Upper lobe of left lung (tissue), 6 donors: Measurements from ENCODE around the gene MECP2. TPM values are rescaled to one million over a fixed set of nuclear protein-coding genes. Genes with fewer than 3 reads are reported as not detected.
A peak's percentile ranks its signal among the peaks of the same experiment; 100 is the strongest.

ENCODE experiments used
- ATAC-seq, 2 donors: fragments of 200-7000 bp; cut with Tn5 transposase; one replicate each; pipeline ENCODE4 v1.9.1; 2022; ENCODE audit warnings: mild to moderate bottlenecking in 2 of 2, moderate library complexity in 2 of 2; ENCODE audit not compliant: low FRiP score in 2 of 2
- DNase-seq, 2 donors: peaks; one replicate each; pipeline ENCODE4 v3.0.0-alpha.2; 2019 to 2020
- H3K27ac ChIP-seq, 4 donors: fragments of 200-600 bp; sonication (generic); one replicate each; pipeline ENCODE4 v1.5.1; 2016 to 2019
- H3K27me3 ChIP-seq, 4 donors: fragments of 200-600 bp; sonication (generic); one replicate each; pipeline ENCODE4 v1.5.1; 2017 to 2019
- H3K36me3 ChIP-seq, 4 donors: fragments of 200-600 bp; sonication (generic); one replicate each; pipeline ENCODE4 v1.5.1; 2016 to 2019
- H3K4me1 ChIP-seq, 4 donors: fragments of 200-600 bp; sonication (generic); one replicate each; pipeline ENCODE4 v1.5.1; 2018 to 2019
- H3K4me3 ChIP-seq, 4 donors: fragments of 200-600 bp; sonication (generic); one replicate each; pipeline ENCODE4 v1.5.1; 2017 to 2019; ENCODE audit warnings: mild to moderate bottlenecking in 2 of 4, moderate library complexity in 1 of 4
- H3K9me3 ChIP-seq, 4 donors: fragments of 200-600 bp; sonication (generic); one replicate each; pipeline ENCODE4 v1.5.1; 2018 to 2019
- CTCF ChIP-seq, 6 experiments: fragments of 450-650 bp in 4 of 6; fragments of 200-600 bp in 2 of 6; sonication (generic) in 2 of 6; IDR thresholded peaks; one replicate each; pipeline ENCODE4 v1.5.1; 2016 to 2019; ENCODE audit warnings: antibody characterized with exemption in 6 of 6
- EP300 ChIP-seq, 4 donors: sonication (generic); formaldehyde crosslinking; IDR thresholded peaks; one replicate each; pipeline ENCODE4 v1.5.1; 2017; ENCODE audit warnings: antibody characterized with exemption in 4 of 4, control low read depth in 2 of 4
- POLR2A ChIP-seq, 4 donors: fragments of 450-650 bp; IDR thresholded peaks; one replicate each; pipeline ENCODE4 v1.5.1; 2016 to 2017; ENCODE audit warnings: antibody characterized with exemption in 4 of 4, mild to moderate bottlenecking in 2 of 4
- POLR2AphosphoS5 ChIP-seq, 2 donors: sonication (generic); formaldehyde crosslinking; IDR thresholded peaks; one replicate each; pipeline ENCODE4 v1.5.1; 2017; ENCODE audit warnings: antibody characterized with exemption in 2 of 2
- WGBS, 2 donors: methylation state at CpG; one replicate each; pipeline ENCODE4 v1.1.5; 2017 to 2018; 5-methylcytosine and 5-hydroxymethylcytosine counted together
- total RNA-seq, 6 donors: library from RNA; depleted of rRNA in 4 of 6; stranded (reverse); fragments of >200 nt in 4 of 6; gene quantifications; one replicate each; pipeline versions ENCODE4 v1.1.0 to v1.2.1, GENCODE V29; 2016 to 2021
- donor health status: DM: no; HTN: no; CAD: no; lungs with moderate emphysema.
- donor health status: DM: no; HTN: yes; CAD: no; lungs with severe emphysema.

MECP2 gene
- total RNA-seq, 6 donors from 2014 or later: 43.3 to 110 (median 59.3) TPM

- Histone ChIP-seq H3K9me3 (no peaks in the 10 kb centered on the region), H3K27me3 (no peaks in the 10 kb centered on the region), H3K36me3 (no peaks in the 10 kb centered on the region), H3K4me3 (no peak overlapping the region), H3K27ac (no peak overlapping the region), H3K4me1 (peaks cover 0 to 4% (median 0%) of the 10 kb centered on the region in 4 donors)
- no peak for ATAC-seq
- TF ChIP-seq POLR2A (IDR thresholded peaks at IDR 0.05) (no peak), POLR2AphosphoS5 (IDR thresholded peaks at IDR 0.05) (no peak), EP300 (IDR thresholded peaks at IDR 0.05) (no peak), CTCF (IDR thresholded peaks at IDR 0.05) (no peak)
- 86 to 90% methylated on average over 4 to 12 of the region's 12 CpGs for WGBS, 2 donors
- no peak for DNase-seq
These were observed 42.7 kb upstream of the MECP2 start for GRCh38 chrX:154140206-154140605.

- H3K4me3 ChIP-seq: no peak overlapping the region
- TF ChIP-seq EP300 (IDR thresholded peaks at IDR 0.05) (no peak), POLR2A (IDR thresholded peaks at IDR 0.05) (no peak), POLR2AphosphoS5 (IDR thresholded peaks at IDR 0.05) (no peak), CTCF (IDR thresholded peaks at IDR 0.05) (no peak)
- no peak for ATAC-seq
- H3K9me3 ChIP-seq: no peaks in the 10 kb centered on the region
- H3K36me3 ChIP-seq: no peaks in the 10 kb centered on the region
- 82 to 90% methylated on average over 10 of the region's 10 CpGs for WGBS, 2 donors
- H3K27me3 ChIP-seq: no peaks in the 10 kb centered on the region
- H3K4me1 ChIP-seq: peaks cover 0 to 4% (median 0%) of the 10 kb centered on the region in 4 donors
- DNase-seq: no peak
- H3K27ac ChIP-seq: no peak overlapping the region
These were observed 41.3 kb upstream of the MECP2 start for GRCh38 chrX:154138857-154139256.

GRCh38 chrX:154136627-154137161 lies 39.2 kb upstream of the MECP2 start:
- Histone ChIP-seq H3K36me3 (no peaks in the 10 kb centered on the region), H3K27ac (peak overlapping the region in 2 of 4 donors; percentile 10 to 65), H3K4me1 (peaks cover 0 to 4% (median 0%) of the 10 kb centered on the region in 4 donors), H3K27me3 (no peaks in the 10 kb centered on the region), H3K4me3 (peak overlapping the region in 3 of 4 donors; percentile 21 to 45 (median 37)), H3K9me3 (no peaks in the 10 kb centered on the region)
- WGBS, 2 donors: 0 to 16% methylated on average over 2 to 42 of the region's 44 CpGs
- DNase-seq: peak; percentile 74 to 94
- TF ChIP-seq CTCF (IDR thresholded peaks at IDR 0.05) (peak; percentile 58 to 83 (median 80)), EP300 (IDR thresholded peaks at IDR 0.05) (no peak), POLR2A (IDR thresholded peaks at IDR 0.05) (no peak)
- ATAC-seq: peak; percentile 71 to 95

GRCh38 chrX:154135458-154136229 lies 38.1 kb upstream of the MECP2 start:
- no peak for ATAC-seq
- TF ChIP-seq POLR2A (IDR thresholded peaks at IDR 0.05) (no peak), CTCF (IDR thresholded peaks at IDR 0.05) (no peak), POLR2AphosphoS5 (IDR thresholded peaks at IDR 0.05) (no peak), EP300 (IDR thresholded peaks at IDR 0.05) (no peak)
- no peak overlapping the region for H3K4me3 ChIP-seq
- DNase-seq: no peak
- H3K36me3 ChIP-seq: no peaks in the 10 kb centered on the region
- H3K27me3 ChIP-seq: no peaks in the 10 kb centered on the region
- H3K27ac ChIP-seq: no peak overlapping the region
- no peaks in the 10 kb centered on the region for H3K9me3 ChIP-seq
- H3K4me1 ChIP-seq: peaks cover 0 to 4% (median 0%) of the 10 kb centered on the region in 4 donors
- WGBS, 2 donors: 71 to 78% methylated on average over 7 of the region's 7 CpGs
